ENCODE data around the gene ZNF410.

- TF ChIP-seq, protein P1, sequence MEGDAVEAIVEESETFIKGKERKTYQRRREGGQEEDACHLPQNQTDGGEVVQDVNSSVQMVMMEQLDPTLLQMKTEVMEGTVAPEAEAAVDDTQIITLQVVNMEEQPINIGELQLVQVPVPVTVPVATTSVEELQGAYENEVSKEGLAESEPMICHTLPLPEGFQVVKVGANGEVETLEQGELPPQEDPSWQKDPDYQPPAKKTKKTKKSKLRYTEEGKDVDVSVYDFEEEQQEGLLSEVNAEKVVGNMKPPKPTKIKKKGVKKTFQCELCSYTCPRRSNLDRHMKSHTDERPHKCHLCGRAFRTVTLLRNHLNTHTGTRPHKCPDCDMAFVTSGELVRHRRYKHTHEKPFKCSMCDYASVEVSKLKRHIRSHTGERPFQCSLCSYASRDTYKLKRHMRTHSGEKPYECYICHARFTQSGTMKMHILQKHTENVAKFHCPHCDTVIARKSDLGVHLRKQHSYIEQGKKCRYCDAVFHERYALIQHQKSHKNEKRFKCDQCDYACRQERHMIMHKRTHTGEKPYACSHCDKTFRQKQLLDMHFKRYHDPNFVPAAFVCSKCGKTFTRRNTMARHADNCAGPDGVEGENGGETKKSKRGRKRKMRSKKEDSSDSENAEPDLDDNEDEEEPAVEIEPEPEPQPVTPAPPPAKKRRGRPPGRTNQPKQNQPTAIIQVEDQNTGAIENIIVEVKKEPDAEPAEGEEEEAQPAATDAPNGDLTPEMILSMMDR (IDR thresholded peaks at IDR 0.05; ENCODE audit: poor library complexity, severe bottlenecking) = no peak
- TF ChIP-seq EZH2 (IDR thresholded peaks at IDR 0.05; ENCODE audit: borderline replicate concordance, insufficient read depth, low read length, poor library complexity, severe bottlenecking) (no peak), TAF1 (IDR thresholded peaks at IDR 0.05; ENCODE audit: low read depth) (no peak), MXI1 (conservative IDR thresholded peaks at IDR 0.05; ENCODE audit: poor library complexity, severe bottlenecking) (no peak)
Measured at GRCh38 chr14:73861073-73861472, 25.6 kb upstream of the ZNF410 start.

Measured in neural cell (in vitro differentiated cells).